PC-9 (cell line): ENCODE measurements around the gene TCEANC2.

ENCODE experiments used
- CTCF ChIP-seq: fragments of 200-600 bp; sonication (generic); conservative IDR thresholded peaks from 2 replicates; pipeline ENCODE4 v1.6.1; 2017; ENCODE audit warnings: mixed run types, antibody characterized with exemption, mild to moderate bottlenecking, moderate library complexity
- EZH2 ChIP-seq: fragments of 200-600 bp; sonication (generic); IDR thresholded peaks from 2 replicates; pipeline ENCODE4 v1.8.0; 2017; ENCODE audit warnings: antibody characterized with exemption, low read depth

- TF ChIP-seq CTCF (no peak), EZH2 (no peak)
Measured at GRCh38 chr1:54004481-54005049, 48.8 kb upstream of the TCEANC2 start.
